ENCODE results near the gene RFX4. TPM values are rescaled to one million over a fixed set of nuclear protein-coding genes. Genes with fewer than 3 reads are reported as not detected.

RFX4 gene
- total RNA-seq, 2 experiments from 2014 or later: not detected

GRCh38 chr12:106783515-106783914 is 200.7 kb downstream of the RFX4 start:
- POLR2A ChIA-PET: no interaction called here
- Mint-ChIP-seq H3K36me3 (peaks cover 35% of the 10 kb centered on the region), H3K4me3 (no peak overlapping the region), H3K9me3 (no peaks in the 10 kb centered on the region), H3K4me1 (peaks cover 2% of the 10 kb centered on the region), H3K27me3 (no peaks in the 10 kb centered on the region), H3K27ac (no peak overlapping the region)
- ATAC-seq (ENCODE audit: low read depth) (no peak), DNase-seq (no peak)

GRCh38 chr12:106790020-106790419 is 207.2 kb downstream of the RFX4 start:
- no peaks in the 10 kb centered on the region for H3K9me3 Mint-ChIP-seq
- POLR2A ChIA-PET: no interaction called here
- peaks cover 51% of the 10 kb centered on the region for H3K36me3 Mint-ChIP-seq
- DNase-seq (no peak), ATAC-seq (ENCODE audit: low read depth) (no peak)
- no peaks in the 10 kb centered on the region for H3K27me3 Mint-ChIP-seq
- no peak overlapping the region for H3K4me3 Mint-ChIP-seq
- no peak overlapping the region for H3K27ac Mint-ChIP-seq
- no peaks in the 10 kb centered on the region for H3K4me1 Mint-ChIP-seq

- Mint-ChIP-seq H3K4me1 (no peaks in the 10 kb centered on the region), H3K36me3 (peaks cover 42% of the 10 kb centered on the region), H3K27ac (no peak overlapping the region), H3K4me3 (no peak overlapping the region), H3K27me3 (no peaks in the 10 kb centered on the region), H3K9me3 (no peaks in the 10 kb centered on the region)
- DNase-seq (no peak), ATAC-seq (ENCODE audit: low read depth) (no peak)
- POLR2A ChIA-PET: no interaction called here
Observed at GRCh38 chr12:106791531-106791930, 208.7 kb downstream of the RFX4 start.

GRCh38 chr12:106794369-106794768 is 211.6 kb downstream of the RFX4 start:
- Mint-ChIP-seq H3K4me3 (no peak overlapping the region), H3K27me3 (no peaks in the 10 kb centered on the region), H3K9me3 (no peaks in the 10 kb centered on the region), H3K27ac (no peak overlapping the region), H3K4me1 (no peaks in the 10 kb centered on the region), H3K36me3 (peaks cover 28% of the 10 kb centered on the region)
- no peak for DNase-seq
- POLR2A ChIA-PET: no interaction called here
- no peak for ATAC-seq (ENCODE audit: low read depth)

GRCh38 chr12:106801167-106801708 is 218.4 kb downstream of the RFX4 start:
- POLR2A ChIA-PET: no interaction called here
- DNase-seq (no peak), ATAC-seq (ENCODE audit: low read depth) (no peak)
- no peaks in the 10 kb centered on the region for H3K9me3 Mint-ChIP-seq
- H3K4me3 Mint-ChIP-seq: no peak overlapping the region
- H3K27me3 Mint-ChIP-seq: no peaks in the 10 kb centered on the region
- peaks cover 3% of the 10 kb centered on the region for H3K4me1 Mint-ChIP-seq
- H3K36me3 Mint-ChIP-seq: peaks cover 22% of the 10 kb centered on the region
- no peak overlapping the region for H3K27ac Mint-ChIP-seq

GRCh38 chr12:106801830-106802533 is 219.2 kb downstream of the RFX4 start:
- Mint-ChIP-seq H3K27me3 (no peaks in the 10 kb centered on the region), H3K4me3 (no peak overlapping the region), H3K36me3 (peaks cover 23% of the 10 kb centered on the region), H3K4me1 (peaks cover 3% of the 10 kb centered on the region), H3K27ac (no peak overlapping the region), H3K9me3 (no peaks in the 10 kb centered on the region)
- POLR2A ChIA-PET: no interaction called here
- ATAC-seq (ENCODE audit: low read depth) (no peak), DNase-seq (no peak)

- Mint-ChIP-seq H3K27ac (no peak overlapping the region), H3K4me3 (no peak overlapping the region), H3K36me3 (peaks cover 21% of the 10 kb centered on the region), H3K4me1 (peaks cover 3% of the 10 kb centered on the region), H3K9me3 (no peaks in the 10 kb centered on the region), H3K27me3 (no peaks in the 10 kb centered on the region)
- DNase-seq (no peak), ATAC-seq (ENCODE audit: low read depth) (no peak)
- POLR2A ChIA-PET: interaction anchor here (0.6 kb wide), 1 partner anchor 1429 kb away, joined by 5 read pairs; no protein-coding TSS in a partner anchor
Observed at GRCh38 chr12:106804668-106805067, 221.9 kb downstream of the RFX4 start.

Other genes with a start within 250 kb of the RFX4 start
- 1 to 10 TPM; 4.7 TPM for gene POLR3B, start 225.3 kb upstream of the RFX4 start, total RNA-seq
- 10 to 100 TPM; 14.3 to 15.1 TPM for gene RIC8B, start 191.7 kb downstream of the RFX4 start, total RNA-seq

All from activated naive CD8-positive, alpha-beta T cell treated with anti-CD3 and anti-CD28 coated beads, Interleukin-2, amount 10 ng/mL, durations not matched to agents 7 days and 5 days (primary cell).